HepG2 (cell line): ENCODE results near the gene AGAP1. TPM values are rescaled to one million over a fixed set of nuclear protein-coding genes. Genes with fewer than 3 reads are reported as not detected.

Experiments
- CBX2 ChIP-seq, 2 experiments: fragments of 200-600 bp in 1 of 2; sonication (generic); formaldehyde crosslinking in 1 of 2; IDR thresholded peaks; 2 replicates each; pipeline versions ENCODE4 v1.7.0 to v1.8.1; 2018 to 2022; ENCODE audit warnings: low read depth in 2 of 2, low read length in 1 of 2, mild to moderate bottlenecking in 1 of 2, missing genetic modification reagents in 1 of 2
- FOSL1 ChIP-seq: sonication (generic); formaldehyde crosslinking; IDR thresholded peaks from 2 replicates; pipeline ENCODE4 v1.9.0; 2021; ENCODE audit warnings: missing genetic modification reagents, borderline replicate concordance
- MAZ ChIP-seq, 2 experiments: sonication (generic) in 1 of 2; formaldehyde crosslinking in 1 of 2; IDR thresholded peaks; 2 replicates each; pipeline versions ENCODE4 v1.5.0 to v1.6.1; 2012 to 2020; ENCODE audit warnings: low read depth in 2 of 2, mild to moderate bottlenecking in 2 of 2, borderline replicate concordance in 1 of 2, improper control_type of control experiment in 1 of 2, low read length in 1 of 2, missing genetic modification reagents in 1 of 2, moderate library complexity in 1 of 2
- NFE2 ChIP-seq: sonication (generic); formaldehyde crosslinking; IDR thresholded peaks from 2 replicates; pipeline ENCODE4 v1.4.0; 2020; ENCODE audit warnings: missing genetic modification reagents
- NR2F6 ChIP-seq, 2 experiments: IDR thresholded peaks; 2 replicates each; pipeline ENCODE4 v1.6.1; 2016; ENCODE audit warnings: antibody characterized with exemption in 1 of 2, mild to moderate bottlenecking in 1 of 2
- POGZ ChIP-seq: sonication (generic); formaldehyde crosslinking; IDR thresholded peaks from 2 replicates; pipeline ENCODE4 v1.4.0; 2020; ENCODE audit warnings: mild to moderate bottlenecking, missing genetic modification reagents
- SALL1 ChIP-seq: sonication (generic); formaldehyde crosslinking; IDR thresholded peaks from 2 replicates; pipeline ENCODE4 v1.8.0; 2022; ENCODE audit warnings: mild to moderate bottlenecking, missing genetic modification reagents
- SKI ChIP-seq: fragments of 450-650 bp; IDR thresholded peaks from one replicate; pipeline ENCODE4 v1.6.1; 2018; ENCODE audit warnings: mild to moderate bottlenecking; ENCODE audit not compliant: partially characterized antibody
- ZNF136 ChIP-seq: sonication (generic); formaldehyde crosslinking; IDR thresholded peaks from 2 replicates; pipeline ENCODE4 v1.8.1; 2022; ENCODE audit warnings: low read depth, mild to moderate bottlenecking, moderate library complexity, missing genetic modification reagents
- ZNF34 ChIP-seq: sonication (generic); formaldehyde crosslinking; IDR thresholded peaks from 2 replicates; pipeline ENCODE4 v1.4.0; 2020; ENCODE audit warnings: mild to moderate bottlenecking, missing genetic modification reagents, borderline replicate concordance
- ZNF614 ChIP-seq: IDR thresholded peaks from 2 replicates; pipeline ENCODE4 v1.6.1; 2018; ENCODE audit warnings: missing biosample characterization, missing genetic modification reagents, inconsistent platforms, borderline replicate concordance
- polyA plus RNA-seq, 8 experiments: library from polyadenylated mRNA; depleted of rRNA in 3 of 8; stranded (reverse) in 7 of 8; unstranded in 1 of 8; fragments of >200 nt; fragmentation: Illumina TruSeq in 4 of 8; extraction: Trizol in 4 of 8; gene quantifications; 2 replicates each; pipeline versions ENCODE4 v1.2.1 to v1.2.3, GENCODE V29; 2011 to 2016; ENCODE audit warnings: low read depth in 4 of 8, missing spikeins in 1 of 8, mixed read lengths in 1 of 8; ENCODE audit not compliant: insufficient read depth in 1 of 8
- total RNA-seq, 5 experiments: library from RNA; depleted of rRNA; stranded (reverse); fragments of >200 nt; fragmentation: Illumina TruSeq; extraction: Trizol; gene quantifications; 2 replicates each; pipeline ENCODE4 v1.2.3, GENCODE V29; 2016; ENCODE audit warnings: low read depth in 1 of 5
- TF ChIP-seq, protein P1 (sequence below): sonication (generic); formaldehyde crosslinking; IDR thresholded peaks from 2 replicates; pipeline ENCODE4; 2020; ENCODE audit warnings: missing genetic modification reagents, mild to moderate bottlenecking, borderline replicate concordance
- TF ChIP-seq, protein P2 (sequence below), 2 experiments: fragments of 450-650 bp in 1 of 2; sonication (generic) in 1 of 2; formaldehyde crosslinking; IDR thresholded peaks; 2 replicates each; pipeline versions ENCODE4 v1.5.0 to v1.8.0; 2020 to 2022; ENCODE audit warnings: mild to moderate bottlenecking in 1 of 2, missing genetic modification reagents in 1 of 2
- TF ChIP-seq, protein P3 (sequence below): sonication (generic); formaldehyde crosslinking; IDR thresholded peaks from 2 replicates; pipeline ENCODE4 v1.4.0; 2020; ENCODE audit warnings: missing genetic modification reagents
- TF ChIP-seq, protein P4 (sequence below): sonication (generic); formaldehyde crosslinking; IDR thresholded peaks from 2 replicates; pipeline ENCODE4 v1.4.0; 2020; ENCODE audit warnings: missing genetic modification reagents
- TF ChIP-seq, protein P5 (sequence below): sonication (generic); formaldehyde crosslinking; IDR thresholded peaks from 2 replicates; pipeline ENCODE4 v1.4.0; 2020; ENCODE audit warnings: missing genetic modification reagents
- TF ChIP-seq, protein P6 (sequence below): sonication (generic); formaldehyde crosslinking; IDR thresholded peaks from 2 replicates; pipeline ENCODE4 v1.4.0; 2020; ENCODE audit warnings: mild to moderate bottlenecking, missing genetic modification reagents
- TF ChIP-seq, protein P7 (sequence below): sonication (generic); formaldehyde crosslinking; IDR thresholded peaks from 2 replicates; pipeline ENCODE4 v1.5.1; 2020; ENCODE audit warnings: missing genetic modification reagents, mild to moderate bottlenecking, borderline replicate concordance

The AGAP1 gene
- total and polyA plus RNA-seq, 2 of the 13 experiments (the other 11 are each of a cell fraction or from before 2014, with no cell fraction given): 21.2 to 32.7 TPM

DNA sequence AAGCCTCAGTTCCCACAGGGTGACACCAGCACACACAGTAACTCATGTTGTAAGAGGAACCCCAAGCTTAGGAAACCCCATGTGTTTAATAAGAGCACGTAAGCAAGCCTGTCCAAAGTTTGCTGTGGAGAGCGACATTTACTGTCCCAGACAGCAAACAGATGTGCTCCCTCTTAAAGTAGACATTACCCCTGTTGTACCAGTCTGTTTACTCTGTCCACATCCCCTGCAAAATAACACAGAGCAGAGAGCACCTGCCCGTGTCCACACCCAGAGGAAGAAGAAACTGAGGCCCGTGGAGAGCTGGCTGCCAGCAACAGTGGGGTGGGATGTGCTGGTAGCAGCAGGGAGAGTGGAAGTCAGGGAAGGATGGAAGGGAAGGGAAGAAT, 430.8 kb downstream of the AGAP1 start (continued):
- TF ChIP-seq, protein P1, sequence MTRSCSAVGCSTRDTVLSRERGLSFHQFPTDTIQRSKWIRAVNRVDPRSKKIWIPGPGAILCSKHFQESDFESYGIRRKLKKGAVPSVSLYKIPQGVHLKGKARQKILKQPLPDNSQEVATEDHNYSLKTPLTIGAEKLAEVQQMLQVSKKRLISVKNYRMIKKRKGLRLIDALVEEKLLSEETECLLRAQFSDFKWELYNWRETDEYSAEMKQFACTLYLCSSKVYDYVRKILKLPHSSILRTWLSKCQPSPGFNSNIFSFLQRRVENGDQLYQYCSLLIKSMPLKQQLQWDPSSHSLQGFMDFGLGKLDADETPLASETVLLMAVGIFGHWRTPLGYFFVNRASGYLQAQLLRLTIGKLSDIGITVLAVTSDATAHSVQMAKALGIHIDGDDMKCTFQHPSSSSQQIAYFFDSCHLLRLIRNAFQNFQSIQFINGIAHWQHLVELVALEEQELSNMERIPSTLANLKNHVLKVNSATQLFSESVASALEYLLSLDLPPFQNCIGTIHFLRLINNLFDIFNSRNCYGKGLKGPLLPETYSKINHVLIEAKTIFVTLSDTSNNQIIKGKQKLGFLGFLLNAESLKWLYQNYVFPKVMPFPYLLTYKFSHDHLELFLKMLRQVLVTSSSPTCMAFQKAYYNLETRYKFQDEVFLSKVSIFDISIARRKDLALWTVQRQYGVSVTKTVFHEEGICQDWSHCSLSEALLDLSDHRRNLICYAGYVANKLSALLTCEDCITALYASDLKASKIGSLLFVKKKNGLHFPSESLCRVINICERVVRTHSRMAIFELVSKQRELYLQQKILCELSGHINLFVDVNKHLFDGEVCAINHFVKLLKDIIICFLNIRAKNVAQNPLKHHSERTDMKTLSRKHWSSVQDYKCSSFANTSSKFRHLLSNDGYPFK (CRISPR knock-in tag): no peak; the same call in 1 of the 2 replicates
- TF ChIP-seq, protein P2, sequence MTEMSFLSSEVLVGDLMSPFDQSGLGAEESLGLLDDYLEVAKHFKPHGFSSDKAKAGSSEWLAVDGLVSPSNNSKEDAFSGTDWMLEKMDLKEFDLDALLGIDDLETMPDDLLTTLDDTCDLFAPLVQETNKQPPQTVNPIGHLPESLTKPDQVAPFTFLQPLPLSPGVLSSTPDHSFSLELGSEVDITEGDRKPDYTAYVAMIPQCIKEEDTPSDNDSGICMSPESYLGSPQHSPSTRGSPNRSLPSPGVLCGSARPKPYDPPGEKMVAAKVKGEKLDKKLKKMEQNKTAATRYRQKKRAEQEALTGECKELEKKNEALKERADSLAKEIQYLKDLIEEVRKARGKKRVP (CRISPR knock-in tag; IDR thresholded peaks at IDR 0.05): peak in 1 of 2 experiments; percentile 42; a peak in 1 of 4 replicates
- TF ChIP-seq, protein P3, sequence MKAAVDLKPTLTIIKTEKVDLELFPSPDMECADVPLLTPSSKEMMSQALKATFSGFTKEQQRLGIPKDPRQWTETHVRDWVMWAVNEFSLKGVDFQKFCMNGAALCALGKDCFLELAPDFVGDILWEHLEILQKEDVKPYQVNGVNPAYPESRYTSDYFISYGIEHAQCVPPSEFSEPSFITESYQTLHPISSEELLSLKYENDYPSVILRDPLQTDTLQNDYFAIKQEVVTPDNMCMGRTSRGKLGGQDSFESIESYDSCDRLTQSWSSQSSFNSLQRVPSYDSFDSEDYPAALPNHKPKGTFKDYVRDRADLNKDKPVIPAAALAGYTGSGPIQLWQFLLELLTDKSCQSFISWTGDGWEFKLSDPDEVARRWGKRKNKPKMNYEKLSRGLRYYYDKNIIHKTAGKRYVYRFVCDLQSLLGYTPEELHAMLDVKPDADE: no peak
- TF ChIP-seq NFE2 (CRISPR knock-in tag) (no peak), FOSL1 (CRISPR knock-in tag) (peak; percentile 26; the same call in 1 of the 2 replicates), SKI (peak; percentile 85), POGZ (CRISPR knock-in tag) (no peak; the same call in 1 of the 2 replicates), CBX2 (IDR thresholded peaks at IDR 0.05; ENCODE audit: low read depth, low read length) (no peak), CBX2 (CRISPR knock-in tag; IDR thresholded peaks at IDR 0.05; ENCODE audit: low read depth) (no peak), ZNF34 (CRISPR knock-in tag) (no peak), ZNF614 (CRISPR knock-in tag) (peak; percentile 61; the same call in 1 of the 2 replicates), MAZ (IDR thresholded peaks at IDR 0.05; ENCODE audit: borderline replicate concordance, low read depth, low read length) (no peak), MAZ (CRISPR knock-in tag; IDR thresholded peaks at IDR 0.05; ENCODE audit: low read depth) (no peak), NR2F6 (IDR thresholded peaks at IDR 0.05) (no peak), NR2F6 (CRISPR knock-in tag; IDR thresholded peaks at IDR 0.05) (no peak; the same call in 1 of the 2 replicates), ZNF136 (CRISPR knock-in tag) (no peak), SALL1 (CRISPR knock-in tag) (peak; percentile 57)
- TF ChIP-seq, protein P4, sequence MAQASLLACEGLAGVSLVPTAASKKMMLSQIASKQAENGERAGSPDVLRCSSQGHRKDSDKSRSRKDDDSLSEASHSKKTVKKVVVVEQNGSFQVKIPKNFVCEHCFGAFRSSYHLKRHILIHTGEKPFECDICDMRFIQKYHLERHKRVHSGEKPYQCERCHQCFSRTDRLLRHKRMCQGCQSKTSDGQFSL (CRISPR knock-in tag): no peak
- TF ChIP-seq, protein P5, sequence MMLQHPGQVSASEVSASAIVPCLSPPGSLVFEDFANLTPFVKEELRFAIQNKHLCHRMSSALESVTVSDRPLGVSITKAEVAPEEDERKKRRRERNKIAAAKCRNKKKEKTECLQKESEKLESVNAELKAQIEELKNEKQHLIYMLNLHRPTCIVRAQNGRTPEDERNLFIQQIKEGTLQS (CRISPR knock-in tag): no peak
- TF ChIP-seq, protein P6, sequence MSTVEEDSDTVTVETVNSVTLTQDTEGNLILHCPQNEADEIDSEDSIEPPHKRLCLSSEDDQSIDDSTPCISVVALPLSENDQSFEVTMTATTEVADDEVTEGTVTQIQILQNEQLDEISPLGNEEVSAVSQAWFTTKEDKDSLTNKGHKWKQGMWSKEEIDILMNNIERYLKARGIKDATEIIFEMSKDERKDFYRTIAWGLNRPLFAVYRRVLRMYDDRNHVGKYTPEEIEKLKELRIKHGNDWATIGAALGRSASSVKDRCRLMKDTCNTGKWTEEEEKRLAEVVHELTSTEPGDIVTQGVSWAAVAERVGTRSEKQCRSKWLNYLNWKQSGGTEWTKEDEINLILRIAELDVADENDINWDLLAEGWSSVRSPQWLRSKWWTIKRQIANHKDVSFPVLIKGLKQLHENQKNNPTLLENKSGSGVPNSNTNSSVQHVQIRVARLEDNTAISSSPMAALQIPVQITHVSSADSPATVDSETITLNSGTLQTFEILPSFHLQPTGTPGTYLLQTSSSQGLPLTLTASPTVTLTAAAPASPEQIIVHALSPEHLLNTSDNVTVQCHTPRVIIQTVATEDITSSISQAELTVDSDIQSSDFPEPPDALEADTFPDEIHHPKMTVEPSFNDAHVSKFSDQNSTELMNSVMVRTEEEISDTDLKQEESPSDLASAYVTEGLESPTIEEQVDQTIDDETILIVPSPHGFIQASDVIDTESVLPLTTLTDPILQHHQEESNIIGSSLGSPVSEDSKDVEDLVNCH (CRISPR knock-in tag): 0 out of 2 replicates have a peak, but pooled peaks have one; percentile 69
- TF ChIP-seq, protein P7, sequence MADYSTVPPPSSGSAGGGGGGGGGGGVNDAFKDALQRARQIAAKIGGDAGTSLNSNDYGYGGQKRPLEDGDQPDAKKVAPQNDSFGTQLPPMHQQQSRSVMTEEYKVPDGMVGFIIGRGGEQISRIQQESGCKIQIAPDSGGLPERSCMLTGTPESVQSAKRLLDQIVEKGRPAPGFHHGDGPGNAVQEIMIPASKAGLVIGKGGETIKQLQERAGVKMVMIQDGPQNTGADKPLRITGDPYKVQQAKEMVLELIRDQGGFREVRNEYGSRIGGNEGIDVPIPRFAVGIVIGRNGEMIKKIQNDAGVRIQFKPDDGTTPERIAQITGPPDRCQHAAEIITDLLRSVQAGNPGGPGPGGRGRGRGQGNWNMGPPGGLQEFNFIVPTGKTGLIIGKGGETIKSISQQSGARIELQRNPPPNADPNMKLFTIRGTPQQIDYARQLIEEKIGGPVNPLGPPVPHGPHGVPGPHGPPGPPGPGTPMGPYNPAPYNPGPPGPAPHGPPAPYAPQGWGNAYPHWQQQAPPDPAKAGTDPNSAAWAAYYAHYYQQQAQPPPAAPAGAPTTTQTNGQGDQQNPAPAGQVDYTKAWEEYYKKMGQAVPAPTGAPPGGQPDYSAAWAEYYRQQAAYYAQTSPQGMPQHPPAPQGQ (CRISPR knock-in tag): no peak
